GM21423 (cell line): Measurements from ENCODE around the gene AXL.

Source experiments
- ATAC-seq: cut with Tn5 transposase; IDR thresholded peaks from one replicate; pipeline ENCODE4 v1.9.1; 2021; ENCODE audit warnings: mild to moderate bottlenecking, moderate library complexity; ENCODE audit not compliant: unreplicated experiment

AXL gene

DNA sequence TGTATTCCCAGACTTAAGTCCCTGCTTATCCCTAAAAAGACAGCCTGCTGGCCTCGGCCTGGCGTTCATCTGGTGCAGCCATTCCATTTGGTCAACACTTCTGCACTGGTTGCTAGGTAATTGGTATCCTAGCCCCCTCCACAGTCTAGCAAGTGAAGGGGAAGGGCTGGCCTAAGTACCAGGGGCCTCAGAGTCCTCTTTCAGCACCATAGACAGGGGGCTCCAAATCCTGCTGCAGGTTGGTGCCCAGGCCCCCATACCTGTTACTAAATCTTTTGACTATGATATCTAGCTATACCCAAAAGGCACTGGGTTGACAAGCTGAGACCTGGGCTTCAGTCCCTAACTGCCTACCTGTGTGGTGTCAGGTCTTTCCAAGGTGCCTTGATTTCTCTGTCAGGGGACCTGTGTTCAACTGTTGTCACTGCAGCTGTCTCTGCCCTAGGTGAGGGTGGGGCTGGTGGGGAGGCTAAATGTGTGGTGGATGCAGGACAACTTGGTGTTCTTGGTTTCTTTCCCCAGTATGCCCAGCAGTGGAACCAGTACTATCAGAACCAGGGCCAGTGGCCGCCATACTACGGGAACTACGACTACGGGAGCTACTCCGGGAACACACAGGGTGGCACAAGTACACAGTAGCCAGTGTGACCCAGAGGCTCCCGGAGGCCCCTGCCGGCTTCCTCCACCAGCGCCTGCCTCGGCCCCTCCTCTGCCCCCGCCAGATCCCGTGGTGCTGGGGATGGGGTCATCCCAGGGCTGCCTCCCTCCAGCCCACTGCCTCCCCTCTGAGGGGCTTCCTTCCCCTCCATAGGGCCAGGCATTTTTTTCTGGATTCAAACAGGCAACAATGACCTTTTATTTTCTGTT is 87.1 kb downstream of the AXL start:
- ATAC-seq: no peak

DNA sequence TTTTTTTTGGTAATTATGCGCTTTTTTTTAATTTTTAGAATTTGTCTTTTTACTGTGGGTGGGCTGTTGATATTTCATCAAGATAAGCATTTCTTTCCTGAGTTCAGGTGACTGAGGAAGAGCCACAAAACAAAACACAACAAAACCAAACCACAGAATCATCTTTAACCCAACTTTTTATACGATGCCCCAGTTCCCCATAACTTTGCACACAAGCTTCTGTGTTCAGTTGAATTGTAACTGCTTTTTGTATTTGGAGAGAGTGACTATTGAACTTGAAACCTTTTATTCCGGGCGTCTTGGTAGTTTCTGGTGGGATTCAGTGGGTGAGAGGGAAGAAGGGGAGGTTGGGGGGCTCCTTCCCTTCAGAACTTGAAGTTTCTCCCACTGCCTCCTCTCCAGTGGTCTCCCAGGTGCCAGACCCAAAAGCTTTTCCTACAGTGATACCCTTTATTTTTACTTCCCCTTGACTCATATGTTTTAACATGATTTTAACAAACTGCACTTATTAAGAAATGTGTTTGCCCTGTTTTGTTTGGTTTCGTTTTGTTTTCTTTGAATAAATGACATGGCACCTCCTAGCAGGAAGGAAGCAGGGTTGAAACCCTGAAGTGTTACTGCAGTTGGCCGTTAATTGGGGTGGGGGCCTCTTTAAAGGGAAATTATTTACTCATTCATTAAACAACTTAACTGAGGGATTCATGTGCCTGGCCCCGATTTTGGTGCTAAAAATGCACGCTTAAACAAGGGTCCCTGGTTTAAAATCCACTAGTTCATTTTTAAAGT is 88.3 kb downstream of the AXL start:
- no peak for ATAC-seq

DNA sequence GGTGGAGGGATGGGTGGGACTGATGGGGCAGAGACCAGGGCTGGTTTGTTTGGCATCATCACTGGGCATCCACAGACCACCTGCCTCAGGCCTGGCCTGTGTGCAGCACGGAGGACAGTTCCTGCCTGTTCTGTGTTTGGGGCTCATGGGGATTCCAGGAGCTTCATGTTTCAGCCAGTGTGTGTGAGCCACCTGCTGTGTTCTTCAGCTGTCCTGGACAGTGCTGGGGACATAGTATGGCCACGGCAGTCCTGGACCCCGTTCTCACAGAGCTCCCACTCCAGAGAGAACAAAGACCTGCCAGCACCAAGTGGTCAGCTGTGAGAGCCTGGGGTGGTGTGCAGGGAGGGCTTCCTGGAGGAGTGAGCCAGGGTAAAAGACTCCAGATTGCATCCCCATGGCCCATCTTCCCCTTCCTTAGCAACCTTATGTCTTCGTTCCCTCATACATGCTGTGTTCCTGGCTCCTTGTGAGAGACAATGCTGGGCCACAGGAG is 89.0 kb downstream of the AXL start:
- ATAC-seq: no peak

DNA sequence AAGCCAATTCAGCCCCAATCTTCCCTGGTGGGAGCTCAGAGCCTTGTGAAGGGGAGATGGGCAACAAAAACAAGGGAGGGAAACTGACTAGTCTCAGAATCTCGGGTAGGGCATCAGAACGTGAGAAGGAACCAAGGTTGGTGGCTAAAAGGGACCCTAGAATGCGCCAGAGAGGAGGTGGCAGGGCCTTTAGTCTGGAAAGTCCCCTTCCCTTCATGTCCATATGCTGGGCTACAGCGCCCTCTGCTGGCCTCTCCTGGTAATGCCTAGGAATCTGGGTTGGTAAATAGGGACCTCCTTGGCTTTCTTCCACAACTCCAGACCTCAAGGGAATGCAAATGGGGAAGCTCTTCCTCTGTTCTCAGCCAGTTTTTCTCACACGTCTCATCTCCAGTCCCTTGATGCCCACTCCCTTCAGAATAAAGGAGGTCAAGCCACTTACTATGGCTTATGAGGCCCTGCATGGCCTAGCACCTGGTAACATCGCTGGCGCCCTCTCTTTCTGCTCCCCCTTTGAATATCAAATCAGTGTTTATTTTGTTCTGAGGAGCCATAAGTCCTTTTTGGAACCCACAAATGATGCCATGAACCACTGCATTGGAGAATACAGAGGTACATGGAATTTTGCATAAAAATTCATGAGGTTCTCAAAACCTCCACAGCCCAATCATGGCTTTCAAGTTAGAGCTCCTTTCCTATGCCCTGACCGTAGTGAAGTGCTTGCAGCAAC is 89.6 kb downstream of the AXL start:
- peak; percentile 34 for ATAC-seq

DNA sequence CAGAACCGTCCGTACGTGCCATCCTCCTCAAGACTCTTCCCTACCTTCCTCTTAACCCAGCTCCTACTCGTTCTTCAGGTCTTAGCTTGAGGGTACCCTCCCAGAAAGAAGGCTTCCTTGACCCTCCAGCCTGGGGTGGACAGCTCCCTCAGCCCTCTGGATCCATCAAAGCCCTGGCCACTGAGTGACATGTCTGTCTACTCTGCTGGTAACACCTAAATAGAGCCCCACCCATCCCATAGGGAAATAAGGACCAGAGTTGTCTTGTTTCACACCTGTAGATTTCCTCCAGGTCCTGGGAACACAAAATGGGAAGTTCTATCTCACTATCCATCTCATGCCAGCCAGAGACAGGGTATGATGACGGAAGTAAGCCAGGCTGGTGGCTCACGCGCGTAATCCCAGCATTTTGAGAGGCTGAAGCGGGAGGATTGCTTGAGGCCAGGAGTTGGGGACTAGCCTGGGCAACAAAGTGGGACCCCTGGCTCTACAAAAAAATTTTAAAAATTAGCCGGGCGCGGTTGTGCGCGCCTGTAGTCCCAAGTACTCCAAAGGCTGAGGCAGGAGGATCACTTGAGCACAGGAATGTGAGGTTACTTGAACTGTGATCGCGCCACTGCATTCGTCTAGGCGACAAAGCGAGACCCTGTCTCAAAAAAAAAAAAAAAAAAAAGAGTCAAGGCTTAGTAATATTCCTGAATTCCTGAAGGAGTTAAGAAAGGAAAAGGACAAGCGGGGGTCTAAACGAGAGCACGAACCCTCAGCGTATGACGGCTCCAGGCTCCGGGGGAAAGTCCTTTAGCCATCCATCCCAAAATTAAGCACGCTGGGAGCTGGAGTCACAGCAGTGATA is 90.4 kb downstream of the AXL start:
- peak; percentile 4 for ATAC-seq

DNA sequence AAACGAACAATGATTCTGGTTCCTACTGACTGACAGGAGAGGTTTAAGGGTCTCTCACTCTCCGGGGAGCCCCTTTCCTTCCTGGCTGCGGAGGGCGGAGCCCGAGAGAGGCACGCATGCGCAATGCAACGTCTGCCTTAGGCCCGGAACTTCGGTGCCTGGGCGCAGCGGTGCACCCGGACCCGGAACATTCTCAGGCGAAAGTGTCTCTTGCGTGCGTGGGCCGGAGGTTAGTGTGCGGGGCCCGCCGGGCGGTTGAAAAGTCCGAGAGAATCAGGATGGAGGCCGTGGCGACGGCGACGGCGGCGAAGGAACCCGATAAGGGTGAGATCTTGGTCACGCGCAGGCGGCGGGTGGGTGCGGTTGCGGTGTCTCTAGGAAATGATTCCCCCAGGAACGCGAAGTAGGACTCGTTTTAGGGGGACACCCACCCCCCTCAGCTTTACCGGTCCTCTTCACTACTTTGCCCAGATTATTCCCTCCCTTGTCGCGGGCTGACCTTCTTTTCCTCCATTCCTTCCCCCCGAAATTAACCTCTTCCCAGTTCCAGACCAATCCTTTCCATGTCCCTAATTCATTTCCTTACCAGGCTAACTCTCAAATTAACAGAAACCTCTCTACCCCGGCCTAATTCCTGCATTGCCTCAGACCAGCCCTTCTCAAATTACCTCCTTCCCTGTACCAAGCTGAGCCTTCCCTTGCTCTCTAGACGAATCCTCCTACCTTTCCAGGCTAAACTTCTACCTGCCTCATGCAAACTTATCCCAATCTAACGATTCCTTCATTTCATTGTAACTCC is 91.2 kb downstream of the AXL start, which contains the start of gene CCDC97:
Gene CCDC97 (plus strand): TSS at position 140 of the 799 bp plus-strand sequence. CDS start 139 bp downstream, at position 279.
- peak; percentile 67 for ATAC-seq

DNA sequence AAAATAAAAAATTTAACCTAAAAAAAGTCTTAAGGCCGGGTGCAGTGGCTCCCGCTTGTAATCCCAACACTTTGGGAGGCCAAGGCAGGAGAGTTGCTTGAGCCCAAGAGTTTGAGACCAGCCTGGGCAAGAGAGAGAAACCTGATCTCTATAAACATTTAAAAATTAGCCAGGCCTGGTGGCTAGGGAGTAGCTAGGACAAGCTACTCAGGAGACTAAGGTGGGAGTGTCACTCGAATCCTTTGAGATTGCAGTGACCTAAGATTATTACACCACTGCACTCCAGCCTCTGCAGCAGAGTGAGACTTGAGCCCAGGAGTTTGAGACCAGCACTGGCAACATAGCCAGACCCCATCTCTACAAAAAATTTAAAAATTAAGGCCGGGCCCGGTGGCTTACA is 92.0 kb downstream of the AXL start:
- no peak for ATAC-seq
